ENCODE data around the gene PI16. TPM values are rescaled to one million over a fixed set of nuclear protein-coding genes. Genes with fewer than 3 reads are reported as not detected.

PI16 gene
- polyA plus RNA-seq, 1 of the 3 experiments (the other 2 are of a cell fraction) = 0.02 TPM

GRCh38 chr6:36983538-36983937 is 29.0 kb downstream of the PI16 start:
- no peaks in the 10 kb centered on the region for H3F3A ChIP-seq (replicated peaks; ENCODE audit: insufficient read depth)
- peaks cover 72% of the 10 kb centered on the region for H3K79me2 ChIP-seq (ENCODE audit: insufficient read depth)
- H3K27me3 ChIP-seq (ENCODE audit: insufficient read depth) = no peaks in the 10 kb centered on the region
- POLR2A ChIA-PET = no interaction called here
- H3K36me3 ChIP-seq (replicated peaks in 1 of 2; ENCODE audit: control insufficient read depth in 1 of 2, insufficient read depth in 2 of 2, low read length in 1 of 2) = peaks cover 4 to 5% of the 10 kb centered on the region in 2 experiments
- H3K4me3 ChIP-seq (ENCODE audit: low read depth in 2 of 2, low read length in 1 of 2) = peak overlapping the region in 1 of 2 experiments; percentile 95; a peak in 1 of 4 replicates
- no peak for DNase-seq
- no peaks in the 10 kb centered on the region for H3K9me3 ChIP-seq
- no peak overlapping the region for H3K27ac ChIP-seq (ENCODE audit: low read depth in 2 of 2, low read length in 1 of 2)
- H3K9ac ChIP-seq = no peak overlapping the region
- H3K9me2 ChIP-seq = no peaks in the 10 kb centered on the region
- TF ChIP-seq IRF3 (IDR thresholded peaks at IDR 0.05; ENCODE audit: low read depth, low read length) (no peak), PBX3 (IDR thresholded peaks at IDR 0.05) (no peak), EZH2phosphoT487 (IDR thresholded peaks at IDR 0.05; ENCODE audit: borderline replicate concordance, low read depth) (no peak), NRF1 (IDR thresholded peaks at IDR 0.05; ENCODE audit: low read depth, low read length) (no peak), MXI1 (IDR thresholded peaks at IDR 0.05; ENCODE audit: low read depth, low read length) (no peak), REST (IDR thresholded peaks at IDR 0.05; ENCODE audit: low read depth, low read length) (no peak), JUND (IDR thresholded peaks at IDR 0.05) (no peak), TCF12 (IDR thresholded peaks at IDR 0.05) (no peak), CTCF (IDR thresholded peaks at IDR 0.05) (no peak), MEF2A (IDR thresholded peaks at IDR 0.05; ENCODE audit: borderline replicate concordance, low read depth) (no peak), ZBTB33 (IDR thresholded peaks at IDR 0.05; ENCODE audit: borderline replicate concordance, low read depth) (no peak), FOXJ3 (CRISPR knock-in tag; IDR thresholded peaks at IDR 0.05) (no peak), GATA2 (CRISPR knock-in tag; IDR thresholded peaks at IDR 0.05) (no peak)
- 96% methylated on average over 3 of the region's 3 CpGs for WGBS (ENCODE audit: low lambda C conversion rate)
- CTCF ChIA-PET = no interaction called here
- H4K20me1 ChIP-seq (ENCODE audit: insufficient read depth) = peaks cover 62% of the 10 kb centered on the region
- H3K4me2 ChIP-seq = peak overlapping the region; percentile 82
- H2AFZ ChIP-seq (ENCODE audit: low read depth) = no peak overlapping the region
- H3K4me1 ChIP-seq (ENCODE audit: control insufficient read depth in 1 of 2, insufficient read depth in 2 of 2, low read depth in 1 of 2, low read length in 1 of 2) = peaks cover 3 to 25% of the 10 kb centered on the region in 2 experiments; a peak in 2 of 4 replicates
